ENCODE measurements around the gene CAVIN3.
A peak's percentile ranks its signal among the peaks of the same experiment; 100 is the strongest.

CAVIN3 gene

GRCh38 chr11:6320411-6321155 is at the start of gene CAVIN3:
CAVIN3 (minus strand) TSS chr11:6320501; CDS start chr11:6320476, 25 bp downstream.
- DNase-seq (ENCODE audit: low read depth in 2 of 2): no peak

- DNase-seq (ENCODE audit: low read depth in 2 of 2): no peak
These were observed 45.4 kb upstream of the CAVIN3 start for GRCh38 chr11:6365659-6366058.

GRCh38 chr11:6362873-6363678 is 42.8 kb upstream of the CAVIN3 start:
- DNase-seq (ENCODE audit: low read depth in 2 of 2): peak; percentile 17 to 38

GRCh38 chr11:6362185-6362872 is 42.0 kb upstream of the CAVIN3 start:
- DNase-seq (ENCODE audit: low read depth in 2 of 2): no peak

GRCh38 chr11:6360183-6360582 is 39.9 kb upstream of the CAVIN3 start:
- no peak for DNase-seq (ENCODE audit: low read depth in 2 of 2)

- no peak for DNase-seq (ENCODE audit: low read depth in 2 of 2)
These were observed 36.9 kb upstream of the CAVIN3 start for GRCh38 chr11:6357222-6357621.

- DNase-seq (ENCODE audit: low read depth in 2 of 2): no peak
These were observed 36.3 kb upstream of the CAVIN3 start for GRCh38 chr11:6356503-6357055.

GRCh38 chr11:6354651-6355485 is 34.6 kb upstream of the CAVIN3 start:
- DNase-seq (ENCODE audit: low read depth in 2 of 2): no peak

GRCh38 chr11:6353367-6353987 is 33.2 kb upstream of the CAVIN3 start:
- peak; percentile 7 to 24 for DNase-seq (ENCODE audit: low read depth in 2 of 2)

GRCh38 chr11:6351782-6352382 is 31.6 kb upstream of the CAVIN3 start:
- DNase-seq (ENCODE audit: low read depth in 2 of 2): no peak

- no peak for DNase-seq (ENCODE audit: low read depth in 2 of 2)
These were observed 30.2 kb upstream of the CAVIN3 start for GRCh38 chr11:6350486-6350885.

GRCh38 chr11:6350043-6350442 is 29.7 kb upstream of the CAVIN3 start:
- no peak for DNase-seq (ENCODE audit: low read depth in 2 of 2)

- no peak for DNase-seq (ENCODE audit: low read depth in 2 of 2)
These were observed 25.1 kb upstream of the CAVIN3 start for GRCh38 chr11:6345366-6345765.

GRCh38 chr11:6336293-6336692 is 16.0 kb upstream of the CAVIN3 start:
- DNase-seq (ENCODE audit: low read depth in 2 of 2): no peak

- no peak for DNase-seq (ENCODE audit: low read depth in 2 of 2)
These were observed 14.5 kb upstream of the CAVIN3 start for GRCh38 chr11:6334806-6335205.

GRCh38 chr11:6333095-6333494 is 12.8 kb upstream of the CAVIN3 start:
- DNase-seq (ENCODE audit: low read depth in 2 of 2): no peak

- no peak for DNase-seq (ENCODE audit: low read depth in 2 of 2)
These were observed 11.8 kb upstream of the CAVIN3 start for GRCh38 chr11:6332066-6332465.

GRCh38 chr11:6328321-6328720 is 8.0 kb upstream of the CAVIN3 start:
- no peak for DNase-seq (ENCODE audit: low read depth in 2 of 2)

GRCh38 chr11:6327806-6328205 is 7.5 kb upstream of the CAVIN3 start:
- no peak for DNase-seq (ENCODE audit: low read depth in 2 of 2)

- DNase-seq (ENCODE audit: low read depth in 2 of 2): no peak
These were observed 6.7 kb upstream of the CAVIN3 start for GRCh38 chr11:6326985-6327384.

All from stimulated activated CD4-positive, alpha-beta T cell treated with anti-CD3 and anti-CD28 coated beads, Interleukin-1b, Interleukin-23, amount 100 ng/mL, for 1 hour (primary cell).